Endothelial cell of umbilical vein (primary cell): ENCODE results near the gene KIAA0753. TPM values are rescaled to one million over a fixed set of nuclear protein-coding genes. Genes with fewer than 3 reads are reported as not detected.

Source experiments
- BruUV-seq: library from RNA; stranded (reverse); fragments of 400-500 nt; replicated peaks from 2 replicates; lab custom pipeline; 2021; lab: Mats Ljungman, UMichigan
- CTCF ChIA-PET: fragments of 300-600, 350-600 bp; sonication (Branson Sonifier 250); formaldehyde crosslinking; loops from one replicate; lab custom pipeline; 2021; ENCODE audit warnings: antibody characterized with exemption, inconsistent platforms; lab: Charles Lee
- POLR2A ChIA-PET: fragments of 300-600, 350-600 bp; sonication (Branson Sonifier 250); formaldehyde crosslinking; loops from one replicate; lab custom pipeline; 2021; ENCODE audit warnings: antibody characterized with exemption, inconsistent platforms; lab: Charles Lee
- DNase-seq: peaks from one replicate; pipeline ENCODE4 v3.0.0-alpha.2; 2011; ENCODE audit warnings: low read depth, low spot score
- FAIRE-seq: peaks from 2 replicates; lab custom pipeline; 2011; peaks lifted over from hg19 to GRCh38; lab: Jason Lieb, UNC
- H2AFZ ChIP-seq: 2 replicates; pipeline ENCODE4 v1.6.0; 2012; ENCODE audit warnings: low read depth, low read length, control low read depth, inconsistent platforms
- H3K27ac ChIP-seq: 2 replicates; pipeline ENCODE4 v1.5.1; 2011; ENCODE audit warnings: low read depth, mild to moderate bottlenecking, control low read depth, low read length, moderate library complexity; ENCODE audit not compliant: insufficient read depth
- H3K27me3 ChIP-seq, 2 experiments: 2 replicates each; pipeline versions ENCODE4 v1.6.0 to v1.6.1; 2011; ENCODE audit warnings: low read length in 2 of 2, mixed read lengths in 1 of 2; ENCODE audit not compliant: control insufficient read depth in 2 of 2, insufficient read depth in 2 of 2
- H3K36me3 ChIP-seq, 2 experiments: 2 replicates in 1 of 2; 3 replicates in 1 of 2; pipeline ENCODE4 v1.5.1; 2011; ENCODE audit warnings: low read length in 2 of 2, mild to moderate bottlenecking in 1 of 2, moderate library complexity in 1 of 2; ENCODE audit not compliant: control insufficient read depth in 2 of 2, insufficient read depth in 2 of 2; ENCODE audit errors: extremely low read depth in 1 of 2
- H3K4me1 ChIP-seq: 3 replicates; pipeline ENCODE4 v1.5.1; 2011; ENCODE audit warnings: mild to moderate bottlenecking, low read length; ENCODE audit not compliant: control insufficient read depth, insufficient read depth; ENCODE audit errors: extremely low read depth
- H3K4me2 ChIP-seq: 2 replicates; pipeline ENCODE4 v1.6.1; 2011; ENCODE audit warnings: low read length, control low read depth, mixed read lengths; ENCODE audit not compliant: insufficient read depth
- H3K4me3 ChIP-seq, 3 experiments: fragments of 200-600 bp in 1 of 3; sonication (generic), shearing (Covaris generic) in 1 of 3; replicated peaks in 1 of 3; 2 replicates each; pipeline ENCODE4 v1.5.1; 2011 to 2016; ENCODE audit warnings: control low read depth in 3 of 3, low read length in 3 of 3, mild to moderate bottlenecking in 2 of 3, inconsistent platforms in 1 of 3, low read depth in 1 of 3, moderate library complexity in 1 of 3; ENCODE audit not compliant: insufficient read depth in 1 of 3
- H3K79me2 ChIP-seq: 2 replicates; pipeline ENCODE4 v1.6.0; 2012; ENCODE audit warnings: low read length, inconsistent platforms; ENCODE audit not compliant: control insufficient read depth, insufficient read depth
- H3K9ac ChIP-seq: replicated peaks from 2 replicates; pipeline ENCODE3; 2011; ENCODE audit warnings: low read length, control low read depth; ENCODE audit not compliant: insufficient read depth; ENCODE audit errors: extremely low read depth
- H3K9me1 ChIP-seq: replicated peaks from 3 replicates; pipeline ENCODE4 v1.6.0; 2011; ENCODE audit warnings: mild to moderate bottlenecking, low read length; ENCODE audit not compliant: control insufficient read depth, insufficient read depth; ENCODE audit errors: extremely low read depth
- H3K9me3 ChIP-seq: replicated peaks from 2 replicates; pipeline ENCODE4 v1.5.1; 2012; ENCODE audit warnings: low read length, inconsistent platforms; ENCODE audit not compliant: control insufficient read depth, insufficient read depth
- H4K20me1 ChIP-seq: replicated peaks from 2 replicates; pipeline ENCODE3; 2011; ENCODE audit warnings: mild to moderate bottlenecking, low read length; ENCODE audit not compliant: control insufficient read depth, insufficient read depth; ENCODE audit errors: extremely low read depth
- CTCF ChIP-seq, 2 donors: IDR thresholded peaks; 1 replicate in 1 of 2; 2 replicates in 1 of 2; pipeline ENCODE4 v1.5.1; 2011; ENCODE audit warnings: low read length in 2 of 2, mild to moderate bottlenecking in 2 of 2, moderate library complexity in 2 of 2, control low read depth in 1 of 2, inconsistent platforms in 1 of 2, low read depth in 1 of 2; ENCODE audit not compliant: insufficient read depth in 1 of 2; ENCODE audit errors: extremely low read depth in 1 of 2
- EZH2 ChIP-seq: IDR thresholded peaks from 2 replicates; pipeline ENCODE4 v1.6.1; 2012; ENCODE audit warnings: borderline replicate concordance, low read depth, mild to moderate bottlenecking, moderate library complexity, low read length, inconsistent platforms; ENCODE audit not compliant: severe bottlenecking
- FOS ChIP-seq: IDR thresholded peaks from 2 replicates; pipeline ENCODE4 v1.6.1; 2011; ENCODE audit warnings: mild to moderate bottlenecking, low read length, moderate library complexity, borderline replicate concordance; ENCODE audit not compliant: insufficient read depth
- GATA2 ChIP-seq: IDR thresholded peaks from 2 replicates; pipeline ENCODE4 v1.7.0; 2011; ENCODE audit warnings: low read depth, mild to moderate bottlenecking, moderate library complexity, mixed read lengths, low read length; ENCODE audit not compliant: insufficient read length, insufficient read depth
- JUN ChIP-seq: IDR thresholded peaks from 2 replicates; pipeline ENCODE4 v1.6.1; 2011; ENCODE audit warnings: borderline replicate concordance, low read depth; ENCODE audit not compliant: insufficient read length, insufficient read depth
- MAX ChIP-seq: IDR thresholded peaks from 2 replicates; pipeline ENCODE4 v1.6.1; 2011; ENCODE audit not compliant: insufficient read depth, insufficient read length
- MYC ChIP-seq: IDR thresholded peaks from one replicate; pipeline ENCODE4 v1.6.1; 2011; ENCODE audit warnings: mild to moderate bottlenecking, low read depth, low read length
- POLR2A ChIP-seq: IDR thresholded peaks from 2 replicates; pipeline ENCODE4 v1.6.1; 2012; ENCODE audit warnings: low read depth, mild to moderate bottlenecking, control low read depth, low read length
- POLR2AphosphoS5 ChIP-seq: IDR thresholded peaks from 2 replicates; pipeline ENCODE4 v1.6.1; 2012; ENCODE audit warnings: low read depth, mild to moderate bottlenecking, control low read depth, low read length, moderate library complexity; ENCODE audit not compliant: insufficient read depth
- dilution Hi-C: fragments of 300-500 bp; cut with MboI; formaldehyde crosslinking; loops from one replicate; pipeline ENCODE4 v1.15.0; 2019; ENCODE audit warnings: low sequenced_read_pairs; ENCODE audit not compliant: extremely low pct_ligation_motif_present
- intact Hi-C: fragments of 100-400 bp; cut with micrococcal nuclease; formaldehyde crosslinking; loops from one replicate; pipeline ENCODE4 v1.10.0; 2022
- microRNA-seq: library from miRNA; unstranded; fragments of <30 nt; microRNA quantifications from one replicate; pipeline ENCODE4 v1.2.0, GENCODE V29; 2021; ENCODE audit warnings: borderline number of aligned reads, borderline replicate concordance
- polyA plus RNA-seq, 4 experiments: library from polyadenylated mRNA; depleted of rRNA in 3 of 4; stranded (reverse) in 3 of 4; unstranded in 1 of 4; fragments of >200 nt; gene quantifications; 2 replicates each; pipeline versions ENCODE4 v1.2.1 to v1.2.3, GENCODE V29; 2011 to 2012; ENCODE audit warnings: missing spikeins in 1 of 4
- small RNA-seq: library from RNA; depleted of rRNA; stranded (forward); fragments of <200 nt; gene quantifications from one replicate; pipeline ENCODE3, GENCODE V24; 2012; ENCODE audit warnings: low replicate concordance, low read depth; ENCODE audit not compliant: insufficient read depth, insufficient read length
- total RNA-seq: library from RNA; stranded (reverse); gene quantifications from 2 replicates; pipeline ENCODE4 v1.2.3, GENCODE V29; 2021

Gene KIAA0753
- total and polyA plus RNA-seq, 2 donors (not counting 3 experiments of a cell fraction or from before 2014, with no cell fraction given): 5.3 to 23.9 TPM

DNA sequence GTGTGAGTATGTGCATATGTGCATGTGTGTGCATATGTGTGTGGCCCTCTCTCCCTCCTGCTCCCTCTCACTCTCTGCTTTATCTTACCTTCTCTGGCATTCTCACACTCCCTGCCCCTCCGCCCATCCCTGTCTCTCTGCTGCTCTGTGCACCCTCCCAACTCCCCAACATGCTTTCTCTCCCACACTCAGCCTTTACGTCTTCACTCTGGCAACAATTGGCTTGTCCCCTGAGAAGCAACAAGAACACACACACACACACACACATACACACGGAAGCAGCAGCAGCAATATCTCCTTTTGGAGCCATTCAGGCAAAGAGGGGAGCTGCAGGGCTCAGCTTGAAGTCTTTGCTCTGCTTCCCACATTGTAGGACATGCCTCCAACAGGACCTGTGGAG lies 112.0 kb downstream of the KIAA0753 start:
- TF ChIP-seq POLR2A (no peak), CTCF (IDR thresholded peaks at IDR 0.05; ENCODE audit: extremely low read depth in 1 of 2, insufficient read depth in 1 of 2, low read depth in 1 of 2, low read length in 2 of 2) (no peak), EZH2 (no peak), JUN (no peak), POLR2AphosphoS5 (no peak), MYC (no peak), FOS (no peak), MAX (no peak), GATA2 (no peak)
- no peak for DNase-seq
- Histone ChIP-seq H3K27ac (no peak overlapping the region), H3K9ac (no peak overlapping the region), H4K20me1 (no peaks in the 10 kb centered on the region), H3K9me3 (no peaks in the 10 kb centered on the region), H3K4me3 (no peak overlapping the region), H3K79me2 (no peaks in the 10 kb centered on the region), H3K4me1 (no peaks in the 10 kb centered on the region), H3K27me3 (no peaks in the 10 kb centered on the region), H3K36me3 (no peaks in the 10 kb centered on the region), H2AFZ (no peak overlapping the region), H3K9me1 (no peaks in the 10 kb centered on the region), H3K4me2 (no peak overlapping the region)
- ChIA-PET CTCF (no interaction called here), POLR2A (no interaction called here)
- dilution Hi-C loops (no loop called here), intact Hi-C loops (no loop called here)
- no TSS peak for BruUV-seq
- FAIRE-seq: no peak

Small RNA genes within 50 kb of the gene (microRNA-seq; reads per million reads assigned to microRNA genes)
- gene MIR4520-1 (not detected), gene MIR4520-2 (not detected)

Small RNA genes within 50 kb of the gene (small RNA-seq; reads per million reads assigned to genes)
- not detected for gene MIR4520-1
- gene RNA5SP435: not detected

Other genes starting within 250 kb of the KIAA0753 start
- gene AIPL1, start 205.6 kb downstream of the KIAA0753 start, total RNA-seq: not detected in 2 replicates
- not detected in 2 replicates for gene AIPL1, start 205.6 kb downstream of the KIAA0753 start, polyA plus RNA-seq
- gene PIMREG, start 196.3 kb downstream of the KIAA0753 start, total RNA-seq: 35.3 and 37.7 TPM in 2 replicates
- 26.3 and 28.3 TPM in 2 replicates for gene PIMREG, start 196.3 kb downstream of the KIAA0753 start, polyA plus RNA-seq
- gene PITPNM3, start 84.2 kb downstream of the KIAA0753 start, total RNA-seq: 0.76 and 1.9 TPM in 2 replicates
- gene PITPNM3, start 84.2 kb downstream of the KIAA0753 start, polyA plus RNA-seq: 1.0 and 1.1 TPM in 2 replicates
- 101 and 103 TPM in 2 replicates for gene TXNDC17, start 349 bp upstream of the KIAA0753 start, total RNA-seq
- 220 and 297 TPM in 2 replicates for gene TXNDC17, start 349 bp upstream of the KIAA0753 start, polyA plus RNA-seq
- gene MED31, start 10.9 kb upstream of the KIAA0753 start, total RNA-seq: 28.0 and 29.4 TPM in 2 replicates
- 13.7 and 15.5 TPM in 2 replicates for gene MED31, start 10.9 kb upstream of the KIAA0753 start, polyA plus RNA-seq
- gene C17orf100, start 11.1 kb upstream of the KIAA0753 start, total RNA-seq: 1.4 and 1.6 TPM in 2 replicates
- 0.99 and 1.6 TPM in 2 replicates for gene C17orf100, start 11.1 kb upstream of the KIAA0753 start, polyA plus RNA-seq
- gene SLC13A5, start 72.7 kb upstream of the KIAA0753 start, total RNA-seq: not detected in 2 replicates
- gene SLC13A5, start 72.7 kb upstream of the KIAA0753 start, polyA plus RNA-seq: 0.03 TPM in 2 replicates
- gene XAF1, start 115.3 kb upstream of the KIAA0753 start, total RNA-seq: 15.0 and 21.5 TPM in 2 replicates
- gene XAF1, start 115.3 kb upstream of the KIAA0753 start, polyA plus RNA-seq: 3.8 and 6.3 TPM in 2 replicates
- 0.20 and 0.99 TPM in 2 replicates for gene FBXO39, start 135.5 kb upstream of the KIAA0753 start, total RNA-seq
- gene FBXO39, start 135.5 kb upstream of the KIAA0753 start, polyA plus RNA-seq: 2.7 and 3.1 TPM in 2 replicates
- gene TEKT1, start 191.0 kb upstream of the KIAA0753 start, total RNA-seq: not detected in 2 replicates
- not detected in 2 replicates for gene TEKT1, start 191.0 kb upstream of the KIAA0753 start, polyA plus RNA-seq